IPS-NIHi11 (cell line): ENCODE results near the gene SERPINB4.

Experiments used
- DNase-seq: peaks from one replicate; pipeline ENCODE4 v3.0.0; 2012; ENCODE audit warnings: mixed read lengths, low spot score

SERPINB4 gene

DNA sequence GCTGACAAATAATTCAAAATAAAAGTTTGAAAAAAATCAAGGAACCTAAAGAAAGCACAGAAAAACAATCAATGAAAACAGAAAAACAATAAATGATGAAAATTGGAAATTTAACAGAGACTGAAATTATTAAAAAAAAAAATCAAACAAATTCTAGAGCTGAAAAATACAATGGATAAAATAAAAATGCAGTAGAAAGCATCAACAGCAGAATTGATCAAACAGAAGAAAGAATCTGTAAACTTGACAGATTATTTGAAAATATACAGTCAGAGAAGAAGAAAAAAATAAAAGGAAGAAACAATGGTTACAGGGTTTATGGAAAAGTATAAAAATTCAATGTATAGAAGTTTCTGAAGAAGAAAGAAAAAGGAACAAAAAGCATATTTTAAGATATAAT lies 16.2 kb downstream of the SERPINB4 start:
- no peak for DNase-seq

DNA sequence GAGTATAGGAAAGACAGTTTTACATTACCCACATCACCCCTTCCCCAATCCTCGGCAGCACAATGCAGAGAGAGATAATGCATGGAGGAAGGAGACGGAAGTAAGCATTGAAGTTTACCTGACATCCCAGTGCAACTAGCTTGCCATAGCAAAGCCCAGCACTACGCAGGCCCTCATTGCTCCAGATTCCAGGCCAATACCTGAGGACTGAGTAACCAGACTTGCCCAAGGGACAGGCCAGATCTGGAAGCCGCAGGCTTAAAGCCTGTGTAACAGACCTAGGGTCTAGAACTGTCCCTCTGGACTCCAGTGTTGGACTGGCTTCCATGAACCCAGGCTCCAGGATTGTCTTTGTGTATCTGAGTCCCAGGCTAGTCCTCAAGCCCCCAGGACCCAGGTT lies 17.6 kb downstream of the SERPINB4 start:
- DNase-seq: no peak

DNA sequence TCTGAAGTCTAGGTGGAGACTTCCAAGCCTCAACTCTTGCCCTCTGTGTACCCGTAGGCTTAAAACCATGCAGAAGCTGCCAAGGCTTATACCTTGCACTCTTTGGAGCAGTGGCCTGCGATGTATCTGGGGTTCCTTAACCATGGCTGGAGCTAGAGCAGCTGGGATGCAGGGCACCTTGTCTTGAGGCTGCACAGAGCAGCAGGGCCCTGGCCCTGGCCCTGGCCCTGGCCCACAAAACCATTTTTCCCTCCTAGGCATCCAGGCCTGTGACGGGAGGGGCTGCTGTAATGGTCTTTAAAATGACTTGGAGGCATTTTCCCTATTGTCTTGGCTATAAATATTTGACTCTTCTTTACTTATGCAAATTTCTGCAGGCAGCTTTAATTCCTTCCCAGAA lies 19.2 kb downstream of the SERPINB4 start:
- DNase-seq: no peak

DNA sequence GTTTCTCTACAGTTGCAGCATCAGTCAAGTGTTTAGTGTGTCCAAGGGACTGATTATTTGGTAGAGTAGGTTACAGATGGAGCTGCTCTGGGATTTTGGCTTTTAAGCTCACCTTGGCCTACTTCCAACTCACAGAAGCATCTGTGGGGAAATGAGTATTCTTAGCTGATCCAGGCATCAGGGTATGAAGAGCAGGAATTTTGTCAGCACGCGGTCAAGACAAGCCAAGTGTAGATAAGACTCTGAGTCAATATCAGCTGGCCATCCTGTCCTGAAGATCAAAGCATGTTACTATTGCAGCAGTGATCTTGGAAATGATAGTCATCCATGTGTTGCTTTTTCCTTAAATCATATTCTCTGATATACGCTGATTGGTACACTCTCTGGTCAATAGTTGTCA lies 24.4 kb downstream of the SERPINB4 start:
- DNase-seq: no peak

DNA sequence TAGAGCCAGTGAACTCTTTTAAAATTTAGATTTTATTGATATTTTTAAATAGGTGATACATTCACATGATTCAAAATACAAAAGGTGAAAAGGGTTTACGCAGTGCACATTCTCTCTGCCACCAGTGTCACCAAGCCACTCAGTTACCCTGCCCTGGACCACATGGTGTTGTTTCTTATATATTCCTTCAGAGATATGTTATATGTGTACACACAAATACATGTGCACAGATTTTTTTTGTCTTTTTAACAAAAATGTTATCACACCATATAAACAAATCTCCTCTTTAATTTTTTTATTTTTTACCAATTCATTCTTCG lies 26.2 kb downstream of the SERPINB4 start:
- no peak for DNase-seq

DNA sequence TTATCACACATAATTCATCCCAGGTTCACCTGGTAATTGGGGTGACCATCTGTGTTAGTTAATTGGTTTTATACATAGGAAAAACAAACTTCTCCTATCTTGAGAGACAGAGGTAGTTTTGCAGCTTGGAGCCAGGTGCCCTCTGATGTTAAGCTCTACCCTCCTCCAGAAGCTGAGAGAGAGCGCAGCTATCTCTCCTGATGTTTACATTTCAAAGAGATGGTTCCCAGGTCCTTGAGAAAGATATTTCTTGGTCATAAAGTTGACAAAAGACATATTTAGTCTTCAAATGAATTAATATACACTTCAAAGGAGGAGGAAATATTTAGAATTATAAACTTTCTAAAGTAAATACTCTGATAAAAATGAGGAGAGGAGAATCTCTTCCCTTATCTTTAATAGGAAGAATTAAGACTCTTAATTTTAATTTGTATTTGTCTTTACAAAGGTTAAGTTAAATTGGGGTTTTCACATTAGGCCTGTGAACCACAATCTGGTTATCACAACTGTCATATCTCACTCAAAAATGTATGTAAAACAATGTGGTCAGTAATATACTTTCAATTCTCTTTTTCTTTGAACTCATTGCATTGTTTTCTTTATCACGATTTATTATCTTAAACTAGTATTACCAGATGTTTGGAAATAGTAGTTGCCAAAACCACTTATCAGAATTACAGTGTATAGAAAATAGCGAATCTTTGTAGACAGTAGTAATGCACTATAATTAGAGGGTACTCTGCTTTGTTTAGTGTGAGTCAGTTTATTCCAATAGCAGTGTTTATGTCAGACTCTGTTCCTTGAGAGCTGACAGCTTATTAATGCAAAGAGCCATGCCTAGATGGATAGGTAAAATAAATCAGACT lies 26.8 kb downstream of the SERPINB4 start:
- DNase-seq: no peak

DNA sequence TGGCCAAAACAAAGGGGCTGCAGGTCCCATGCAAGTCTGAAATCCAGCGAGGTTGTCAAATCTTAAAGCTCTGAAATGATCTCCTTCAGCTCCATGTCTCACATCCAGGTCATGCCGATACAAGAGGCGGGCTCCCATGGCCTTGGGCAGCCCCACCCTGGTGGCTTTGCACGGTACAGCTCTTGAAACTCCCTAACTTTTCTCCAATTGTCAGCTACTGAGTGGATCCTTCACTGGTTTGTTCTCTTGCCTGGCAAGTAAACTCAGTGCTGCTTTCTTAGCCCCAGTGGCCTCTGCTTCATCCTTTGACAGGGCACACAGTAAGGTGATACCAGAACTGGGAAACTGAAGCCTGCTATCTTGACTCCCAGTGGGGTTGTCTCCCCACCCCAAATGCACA lies 30.6 kb downstream of the SERPINB4 start:
- DNase-seq: no peak

DNA sequence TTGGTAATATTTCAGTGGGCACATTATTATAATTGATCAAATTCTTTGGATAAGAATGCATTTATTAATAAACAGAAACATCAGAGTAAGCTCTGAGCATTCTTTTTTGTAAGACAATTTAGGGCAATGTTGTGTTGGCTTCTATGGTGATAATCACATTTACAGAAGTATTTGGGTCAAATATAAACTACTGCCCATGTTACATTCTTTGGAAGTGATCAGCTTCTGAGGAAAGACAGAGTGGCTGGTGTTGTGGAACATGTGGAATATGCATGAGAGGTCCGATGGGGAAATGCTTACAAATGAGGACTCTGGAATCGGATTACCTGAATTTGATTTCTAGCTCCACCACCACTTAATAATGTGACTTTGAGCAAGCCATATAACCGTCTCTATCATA lies 37.5 kb downstream of the SERPINB4 start:
- no peak for DNase-seq

DNA sequence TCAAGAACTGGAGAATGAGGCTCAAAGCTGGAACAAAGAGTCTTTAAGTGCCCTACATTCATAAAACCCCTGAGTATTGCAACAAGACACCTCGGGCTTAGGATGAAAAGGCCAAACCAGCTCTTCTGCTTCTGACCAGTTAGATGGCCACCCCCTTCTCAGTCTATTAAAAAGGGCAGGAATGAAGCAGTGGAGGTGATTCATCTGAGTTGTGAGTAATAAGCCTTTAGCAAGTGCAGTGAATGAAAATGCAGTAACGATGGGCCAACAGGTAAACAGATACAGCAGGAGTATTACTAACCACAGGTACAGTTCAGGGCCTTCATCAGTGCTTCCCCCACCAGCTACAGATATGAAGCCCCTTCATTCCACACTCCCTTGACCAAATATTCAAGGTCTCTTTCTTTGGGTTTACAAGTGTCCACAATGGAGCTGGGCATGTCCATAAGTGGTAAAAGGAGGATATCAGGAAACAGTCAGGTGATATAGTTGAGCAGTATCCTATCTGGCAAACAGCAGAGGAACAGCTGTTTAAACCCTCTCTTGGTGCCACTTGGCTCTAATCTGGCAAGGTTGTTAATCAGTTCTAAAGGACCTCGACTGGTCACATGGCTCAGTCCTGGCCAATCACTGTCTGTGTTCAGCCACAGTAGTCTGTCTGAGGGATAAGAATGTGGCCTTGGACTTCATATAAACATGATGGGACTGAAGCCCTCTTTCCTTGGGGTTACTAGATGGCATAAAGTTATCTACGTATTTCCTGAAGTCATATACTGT lies 39.1 kb downstream of the SERPINB4 start:
- no peak for DNase-seq

DNA sequence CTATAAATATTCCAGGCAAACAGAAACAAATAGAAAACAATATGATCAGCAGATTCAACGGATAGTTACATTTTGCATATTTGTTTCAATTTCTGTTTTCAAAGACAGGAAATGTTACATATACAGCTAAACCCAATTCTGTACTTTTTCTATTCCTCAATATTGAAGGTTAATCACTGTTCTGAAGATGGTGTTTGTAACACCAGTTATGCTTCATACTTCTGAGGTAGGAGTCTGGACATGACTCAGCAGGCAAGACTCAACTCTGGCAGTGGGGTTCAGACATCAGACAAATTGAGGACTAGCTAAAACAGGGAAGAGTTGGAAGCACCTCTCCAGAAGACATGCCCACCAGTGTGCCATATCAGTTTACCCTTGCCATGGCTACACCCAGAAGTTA lies 40.3 kb downstream of the SERPINB4 start:
- DNase-seq: no peak

DNA sequence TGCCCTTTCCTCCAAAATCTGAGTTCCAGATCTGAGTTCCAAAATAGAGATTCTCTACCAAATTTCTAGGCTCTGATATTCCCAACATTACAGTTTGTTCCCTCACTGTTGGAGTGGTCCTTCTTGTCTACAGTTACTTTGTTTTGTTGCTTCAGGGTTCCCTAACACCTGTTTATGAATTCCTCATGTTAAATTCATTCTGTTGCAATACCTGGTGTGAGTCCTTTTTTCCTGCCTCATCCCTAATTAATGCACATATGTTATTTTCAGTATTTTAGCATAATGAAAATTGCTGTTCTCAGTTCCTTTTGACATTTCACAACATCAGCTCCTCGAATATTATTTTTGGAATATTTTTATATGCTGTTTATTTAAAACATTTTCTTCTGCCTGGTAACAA lies 40.7 kb downstream of the SERPINB4 start:
- DNase-seq: no peak

DNA sequence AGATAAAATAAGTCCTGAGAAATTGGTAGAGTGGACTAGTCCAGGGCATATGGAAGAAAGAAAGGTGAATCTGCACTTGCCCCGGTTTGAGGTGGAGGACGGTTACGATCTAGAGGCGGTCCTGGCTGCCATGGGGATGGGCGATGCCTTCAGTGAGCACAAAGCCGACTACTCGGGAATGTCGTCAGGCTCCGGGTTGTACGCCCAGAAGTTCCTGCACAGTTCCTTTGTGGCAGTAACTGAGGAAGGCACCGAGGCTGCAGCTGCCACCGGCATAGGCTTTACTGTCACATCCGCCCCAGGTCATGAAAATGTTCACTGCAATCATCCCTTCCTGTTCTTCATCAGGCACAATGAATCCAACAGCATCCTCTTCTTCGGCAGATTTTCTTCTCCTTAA lies 47.1 kb downstream of the SERPINB4 start:
- DNase-seq: no peak

DNA sequence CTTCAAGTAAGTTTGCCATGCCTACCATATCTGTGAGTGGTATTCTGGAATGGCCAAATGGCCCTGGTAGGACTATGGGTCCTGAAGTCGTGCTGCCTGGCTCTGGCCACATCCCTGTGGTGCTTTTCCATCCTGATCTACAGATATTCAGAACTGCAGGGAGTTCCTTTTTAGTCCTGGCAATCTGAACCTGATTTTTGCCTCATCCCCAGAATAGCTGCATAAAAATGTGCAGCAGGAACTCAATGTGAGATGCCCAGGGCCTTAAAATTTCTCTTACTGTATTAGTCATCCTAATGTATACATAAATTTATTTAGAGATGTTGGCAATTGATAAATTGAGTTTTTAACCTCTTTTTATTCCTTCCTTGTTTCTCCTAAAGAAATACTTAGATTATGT lies 51.6 kb downstream of the SERPINB4 start:
- DNase-seq: no peak

DNA sequence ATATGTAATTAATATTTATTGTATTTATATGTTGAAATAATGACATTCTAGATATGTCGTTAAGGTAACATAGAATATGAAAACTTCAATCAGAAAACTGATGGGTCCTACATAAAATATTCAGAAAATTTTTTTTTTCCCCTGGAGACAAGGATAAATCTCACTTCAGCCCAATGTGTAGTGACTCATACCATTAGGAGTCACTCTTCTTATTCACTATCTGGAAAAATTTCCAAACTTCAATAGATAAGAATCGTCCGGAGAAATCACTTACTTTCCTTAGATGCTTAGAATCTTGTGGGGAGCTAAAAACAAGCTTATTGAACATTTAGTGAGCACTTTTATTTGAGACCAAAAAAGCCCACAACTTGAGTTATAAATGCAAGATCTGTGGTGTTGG lies 52.3 kb downstream of the SERPINB4 start:
- DNase-seq: no peak

DNA sequence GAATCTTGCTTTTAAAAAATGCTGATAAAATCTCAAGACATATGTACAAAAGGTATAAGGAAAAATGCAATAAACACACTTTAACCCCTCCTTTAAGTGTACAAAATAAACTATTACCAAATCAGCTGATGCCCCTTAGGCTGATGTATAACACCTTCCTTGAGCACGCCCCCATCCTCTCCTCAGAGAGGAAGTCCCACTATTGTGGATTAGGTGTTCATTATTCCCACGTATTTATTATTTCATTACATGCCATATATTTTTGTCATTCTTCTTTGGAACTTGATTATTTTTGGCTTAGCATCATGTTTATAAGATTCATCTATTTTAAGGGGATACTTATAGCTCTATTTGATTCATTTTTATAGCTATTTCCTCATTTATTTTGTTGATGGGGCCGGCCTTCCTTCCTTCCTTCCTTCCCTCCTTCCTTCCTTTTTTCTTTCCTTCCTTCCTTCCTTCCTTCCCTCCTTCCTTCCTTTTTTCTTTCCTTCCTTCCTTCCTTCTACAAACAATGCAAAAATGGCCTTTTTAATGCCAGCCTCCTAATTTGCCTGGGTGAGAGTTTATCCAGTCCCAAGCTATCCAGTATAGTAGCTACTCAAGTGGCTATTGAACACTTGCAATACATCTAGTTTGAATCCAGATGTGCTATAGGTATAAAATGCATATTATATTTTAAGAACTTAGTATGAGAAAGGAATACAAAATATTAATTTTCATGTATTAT lies 52.9 kb downstream of the SERPINB4 start:
- no peak for DNase-seq

DNA sequence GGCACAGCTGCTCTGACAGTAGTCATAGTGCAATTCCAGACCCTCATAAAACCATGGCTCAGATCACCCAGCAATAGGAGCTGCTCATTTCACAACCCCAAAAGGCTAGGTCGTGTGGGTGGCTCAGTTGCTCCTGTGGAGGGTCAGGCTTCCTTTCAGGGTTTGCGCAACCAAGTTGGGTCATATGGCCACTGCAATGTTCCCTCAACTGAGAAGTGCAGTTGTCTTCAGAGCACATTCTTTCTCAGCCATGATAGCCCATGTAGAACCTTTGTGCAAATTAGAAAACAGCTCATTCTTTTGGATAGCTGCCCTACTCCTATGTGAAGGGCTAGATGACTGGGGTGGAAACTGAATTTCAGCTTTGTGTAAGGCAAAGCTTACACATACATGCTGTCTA lies 53.7 kb downstream of the SERPINB4 start:
- DNase-seq: no peak

DNA sequence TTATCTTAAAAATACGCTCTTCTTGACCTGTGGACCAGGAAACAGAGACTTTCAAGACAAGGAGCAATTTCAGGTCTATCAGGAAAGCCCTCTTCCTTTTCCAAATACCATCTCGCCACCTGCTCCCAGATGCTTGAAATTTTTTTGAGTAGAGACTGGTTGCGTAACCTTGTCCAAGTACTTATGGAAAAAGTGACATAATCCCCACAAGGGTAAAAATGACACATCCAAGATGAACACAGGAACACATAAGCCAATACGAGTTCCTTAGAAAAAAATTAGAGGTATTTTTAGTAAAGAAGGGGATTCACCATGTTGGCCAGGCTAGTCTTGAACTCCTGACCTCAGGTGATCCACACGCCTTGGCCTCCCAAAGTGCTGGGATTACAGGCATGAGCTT lies 55.1 kb downstream of the SERPINB4 start:
- no peak for DNase-seq
